ENCODE measurements around the gene TPRX1.
A peak's percentile ranks its signal among the peaks of the same experiment; 100 is the strongest.
"Not testable (repeated sequence)": the region's sequence is repeated elsewhere in the genome, so short reads cannot be mapped to it uniquely, and the experiment has no call there.

The TPRX1 gene, protein sequence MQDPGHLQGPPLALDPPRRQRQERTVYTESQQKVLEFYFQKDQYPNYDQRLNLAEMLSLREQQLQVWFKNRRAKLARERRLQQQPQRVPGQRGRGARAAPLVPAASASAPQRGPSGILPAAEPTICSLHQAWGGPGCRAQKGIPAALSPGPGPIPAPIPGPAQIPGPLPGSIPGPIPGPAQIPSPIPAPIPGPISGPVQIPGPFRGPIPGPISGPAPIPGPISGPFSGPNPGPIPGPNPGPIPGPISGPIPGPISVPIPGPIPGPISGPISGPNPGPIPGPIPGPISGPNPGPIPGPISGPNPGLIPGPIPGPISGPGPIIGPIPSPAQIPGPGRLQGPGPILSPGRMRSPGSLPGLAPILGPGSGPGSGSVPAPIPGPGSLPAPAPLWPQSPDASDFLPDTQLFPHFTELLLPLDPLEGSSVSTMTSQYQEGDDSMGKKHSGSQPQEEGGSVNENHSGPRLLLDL

DNA sequence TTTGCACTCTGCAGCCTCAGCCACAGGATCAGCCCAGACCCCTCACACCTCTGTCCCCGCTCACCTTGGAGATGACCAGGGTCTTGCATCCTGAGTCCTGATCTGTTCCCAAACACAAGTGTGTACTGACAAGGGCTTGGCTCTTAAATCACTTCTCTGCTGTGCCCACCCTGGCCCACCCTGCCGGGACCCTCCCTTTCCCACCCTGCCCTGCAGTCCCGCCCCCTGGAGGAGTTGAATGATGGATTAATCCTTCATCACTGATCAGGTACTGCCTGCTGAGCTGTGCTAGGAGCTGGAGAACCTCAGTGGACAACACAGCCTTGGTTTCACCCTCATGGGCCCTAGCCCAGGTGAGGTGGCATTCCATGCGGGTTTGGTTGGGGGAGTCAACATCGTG, at the start of gene TPRX1:
Gene TPRX1, minus strand, starts transcription at position 101 of the 400 bp plus-strand sequence. Its CDS starts 12 bp downstream, at position 89.
- not testable (repeated sequence) for DNase-seq (ENCODE audit: low read depth in 4 of 4, low spot score in 1 of 4)

DNA sequence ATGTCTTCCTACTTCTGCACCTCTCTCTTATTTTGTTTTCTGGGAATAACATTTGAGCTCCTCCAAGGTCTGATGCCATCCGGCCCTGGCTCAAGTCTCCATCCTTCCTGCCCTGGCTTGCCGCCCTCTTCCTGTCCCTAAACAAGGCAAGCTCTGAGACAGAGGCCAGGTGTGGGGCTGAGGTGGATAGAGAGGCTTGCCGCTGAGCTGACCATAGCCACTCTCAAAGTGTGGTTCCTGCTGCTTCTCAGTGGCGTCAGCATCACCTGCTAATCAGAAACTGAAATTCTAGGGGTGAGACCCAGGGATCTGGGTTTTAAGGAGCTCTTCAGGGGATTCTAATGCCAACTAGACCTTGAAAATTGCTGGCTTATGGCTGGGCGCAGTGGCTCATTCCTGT, 48.7 kb upstream of the TPRX1 start:
- no peak for DNase-seq (ENCODE audit: low read depth in 4 of 4, low spot score in 1 of 4)

DNA sequence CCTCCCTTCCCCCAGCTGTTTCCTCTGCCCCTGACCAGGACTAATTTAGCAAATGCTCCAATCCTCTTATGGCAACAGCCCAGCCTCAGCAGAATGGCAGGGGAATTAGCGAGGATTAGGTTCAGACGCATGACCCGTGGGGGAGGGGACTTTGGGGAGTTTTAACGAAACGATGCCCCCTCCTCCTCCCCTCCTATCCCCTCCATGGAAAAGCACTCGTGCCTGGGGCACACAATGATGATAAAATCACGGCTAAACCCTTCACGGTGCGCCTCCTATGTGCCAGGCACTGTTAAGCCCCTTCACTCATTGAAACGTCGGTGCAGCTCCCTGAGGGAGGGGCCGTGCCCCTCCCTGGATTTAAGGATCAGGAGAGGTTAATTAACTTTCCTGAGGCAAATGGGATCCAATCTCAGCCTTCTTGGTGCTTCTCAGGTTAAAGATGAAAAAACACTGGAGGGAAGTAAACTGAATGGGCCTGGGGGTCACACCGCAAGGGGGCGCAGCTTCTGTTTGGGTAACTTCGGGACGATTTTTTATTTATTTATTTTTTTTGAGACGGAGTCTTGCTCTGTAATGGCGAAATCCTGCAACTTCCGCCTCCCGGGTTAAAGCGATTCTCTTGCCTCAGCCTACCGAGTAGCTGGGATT, 44.6 kb upstream of the TPRX1 start:
- DNase-seq (ENCODE audit: low read depth in 4 of 4, low spot score in 1 of 4) = peak in 1 of 4 experiments; percentile 15

DNA sequence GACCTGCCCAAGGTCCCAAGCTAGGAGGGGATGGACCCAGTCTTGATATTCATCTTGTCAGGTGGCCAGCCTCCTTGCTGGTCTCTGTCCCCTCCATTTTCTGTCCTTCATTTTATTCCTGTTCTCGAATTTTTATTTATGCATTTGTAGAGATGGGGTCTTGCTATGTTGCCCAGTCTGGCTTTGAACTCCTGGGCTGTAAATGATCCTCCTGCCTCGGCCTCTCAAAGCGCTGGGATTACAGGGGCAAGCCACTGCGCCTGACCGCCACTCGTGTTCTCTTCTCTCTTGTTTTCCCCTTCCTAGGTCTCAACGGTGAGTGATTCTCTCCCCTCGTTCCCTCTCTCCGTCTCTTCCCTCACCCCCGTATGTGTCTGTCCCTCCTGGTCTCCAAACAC, 44.1 kb upstream of the TPRX1 start:
- DNase-seq (ENCODE audit: low read depth in 4 of 4, low spot score in 1 of 4) = no peak

DNA sequence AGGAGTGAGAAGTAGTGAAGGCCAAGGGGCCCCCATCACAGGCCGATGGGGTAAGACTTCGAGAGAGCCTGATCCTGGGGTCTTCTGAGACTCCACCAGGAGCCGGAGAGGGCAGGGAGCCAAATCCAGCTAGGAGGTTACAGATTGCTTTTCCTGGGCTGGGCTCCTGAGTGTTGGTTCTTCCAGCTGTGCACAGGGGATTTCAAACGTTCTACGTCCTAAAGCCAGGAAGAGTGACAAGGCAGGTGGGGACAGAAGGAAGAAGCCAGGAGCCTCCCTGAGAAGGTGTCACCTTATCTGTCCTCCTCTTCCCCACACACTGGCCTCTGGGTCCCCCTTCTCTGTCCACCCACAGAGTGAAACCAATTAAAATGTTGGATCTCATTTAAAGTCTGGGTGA, 38.6 kb upstream of the TPRX1 start:
- DNase-seq (ENCODE audit: low read depth in 4 of 4, low spot score in 1 of 4) = no peak

DNA sequence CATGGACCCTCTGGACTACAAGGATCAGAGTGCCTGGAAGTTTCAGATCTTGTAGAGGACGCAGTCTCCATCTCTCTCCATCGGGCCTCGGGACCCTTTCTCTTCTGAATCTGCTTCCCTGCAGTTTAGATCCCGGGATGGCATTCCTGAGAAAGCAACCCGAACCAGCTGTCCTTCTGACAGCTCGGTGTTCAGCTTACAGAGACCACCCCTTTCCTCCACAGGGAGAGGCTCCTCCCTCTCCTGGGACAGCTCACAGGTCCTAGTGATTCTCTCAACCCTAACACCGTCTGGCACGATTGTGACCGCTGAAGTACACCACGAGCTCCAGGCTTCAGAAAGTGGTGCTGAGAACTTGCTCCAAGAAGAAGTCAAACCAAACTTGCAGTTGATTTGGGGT, 35.6 kb upstream of the TPRX1 start:
- no peak for DNase-seq (ENCODE audit: low read depth in 4 of 4, low spot score in 1 of 4)

DNA sequence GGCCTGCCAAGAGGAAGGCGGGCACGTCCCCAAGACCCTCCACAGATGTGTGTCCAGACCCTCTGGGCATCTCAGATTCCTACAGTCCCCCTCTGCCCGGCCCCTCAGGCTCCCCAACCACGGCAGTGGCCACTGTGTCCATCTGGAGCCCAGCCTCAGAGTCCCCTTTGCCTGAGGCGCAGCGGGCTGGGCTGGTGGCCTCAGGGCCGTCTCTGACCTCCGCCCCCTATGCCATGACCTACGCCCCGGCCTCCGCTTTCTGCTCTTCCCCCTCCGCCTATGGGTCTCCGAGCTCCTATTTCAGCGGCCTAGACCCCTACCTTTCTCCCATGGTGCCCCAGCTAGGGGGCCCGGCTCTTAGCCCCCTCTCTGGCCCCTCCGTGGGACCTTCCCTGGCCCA, 35.1 kb upstream of the TPRX1 start:
- DNase-seq (ENCODE audit: low read depth in 4 of 4, low spot score in 1 of 4) = no peak

DNA sequence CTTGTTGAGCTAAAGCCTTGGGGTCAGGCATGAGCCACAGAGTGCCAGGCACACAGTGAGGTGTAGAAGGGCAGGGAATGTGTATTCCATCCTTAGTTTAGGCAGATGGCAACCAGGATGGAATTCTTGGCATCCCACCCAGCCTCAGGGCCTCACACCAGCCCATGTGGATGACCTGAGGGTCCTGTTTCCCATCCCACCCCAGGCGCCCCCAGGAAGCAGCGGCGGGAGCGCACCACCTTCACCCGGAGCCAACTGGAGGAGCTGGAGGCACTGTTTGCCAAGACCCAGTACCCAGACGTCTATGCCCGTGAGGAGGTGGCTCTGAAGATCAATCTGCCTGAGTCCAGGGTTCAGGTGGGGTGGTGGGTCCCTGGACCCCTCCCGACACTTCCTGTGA, 31.7 kb upstream of the TPRX1 start:
- no peak for DNase-seq (ENCODE audit: low read depth in 4 of 4, low spot score in 1 of 4)

DNA sequence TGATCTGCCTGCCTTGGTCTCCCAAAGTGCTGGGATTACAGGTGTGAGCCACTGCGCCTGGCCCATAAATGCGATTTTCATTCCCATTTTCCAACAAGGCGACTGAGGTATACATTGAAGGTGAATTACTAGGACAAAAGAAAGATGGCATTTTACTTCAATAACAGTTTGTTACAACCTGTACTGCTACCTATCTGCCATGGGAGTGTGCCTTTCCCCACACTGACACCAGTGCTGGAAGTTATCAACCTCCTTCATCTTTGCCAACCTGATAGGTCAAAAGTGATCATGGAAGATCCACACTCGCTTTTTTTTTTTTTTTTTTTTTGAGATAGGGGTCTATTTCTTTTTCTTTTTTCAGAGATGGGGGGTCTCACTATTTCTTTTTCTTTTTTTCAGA, 28.4 kb upstream of the TPRX1 start:
- no peak for DNase-seq (ENCODE audit: low read depth in 4 of 4, low spot score in 1 of 4)

DNA sequence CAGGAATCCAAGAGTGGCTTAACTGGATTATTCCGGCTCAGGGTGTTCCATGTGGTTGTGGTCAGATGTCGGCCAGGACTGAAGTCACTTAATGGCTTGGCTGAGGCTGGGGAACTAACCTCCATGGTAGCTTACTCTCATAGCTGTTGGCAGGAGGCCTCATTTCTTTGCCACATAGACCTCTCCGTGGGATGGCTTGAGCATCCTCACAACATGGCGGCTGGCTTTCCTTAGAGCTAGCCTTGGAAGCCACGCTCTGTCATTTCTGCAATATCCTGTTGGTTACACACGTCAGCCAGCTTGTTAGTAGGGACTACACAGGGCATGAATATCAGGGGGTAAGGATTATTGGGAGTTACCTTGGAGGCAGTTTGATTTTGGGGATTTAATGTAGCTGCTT, 22.4 kb upstream of the TPRX1 start:
- no peak for DNase-seq (ENCODE audit: low read depth in 4 of 4, low spot score in 1 of 4)

DNA sequence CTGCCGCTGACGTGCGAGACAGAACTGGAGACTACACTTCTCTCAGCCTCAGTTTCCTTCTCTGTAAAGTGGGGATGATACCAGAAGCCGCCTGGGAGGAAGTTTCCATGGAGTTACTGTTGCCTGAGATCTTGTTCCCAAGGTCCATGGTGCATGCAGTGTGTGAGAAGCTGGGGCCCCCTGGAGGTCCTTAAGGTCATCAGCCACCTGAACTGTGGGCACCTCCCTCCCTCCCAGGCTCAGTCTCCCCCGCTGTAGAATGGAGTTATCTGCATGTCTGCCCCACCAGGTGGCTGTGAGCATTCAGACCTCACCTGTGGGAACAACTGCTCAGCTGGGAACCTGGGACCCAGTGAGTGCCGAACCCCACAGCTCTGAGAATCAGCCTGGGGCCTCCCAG, 20.0 kb upstream of the TPRX1 start:
- no peak for DNase-seq (ENCODE audit: low read depth in 4 of 4, low spot score in 1 of 4)

DNA sequence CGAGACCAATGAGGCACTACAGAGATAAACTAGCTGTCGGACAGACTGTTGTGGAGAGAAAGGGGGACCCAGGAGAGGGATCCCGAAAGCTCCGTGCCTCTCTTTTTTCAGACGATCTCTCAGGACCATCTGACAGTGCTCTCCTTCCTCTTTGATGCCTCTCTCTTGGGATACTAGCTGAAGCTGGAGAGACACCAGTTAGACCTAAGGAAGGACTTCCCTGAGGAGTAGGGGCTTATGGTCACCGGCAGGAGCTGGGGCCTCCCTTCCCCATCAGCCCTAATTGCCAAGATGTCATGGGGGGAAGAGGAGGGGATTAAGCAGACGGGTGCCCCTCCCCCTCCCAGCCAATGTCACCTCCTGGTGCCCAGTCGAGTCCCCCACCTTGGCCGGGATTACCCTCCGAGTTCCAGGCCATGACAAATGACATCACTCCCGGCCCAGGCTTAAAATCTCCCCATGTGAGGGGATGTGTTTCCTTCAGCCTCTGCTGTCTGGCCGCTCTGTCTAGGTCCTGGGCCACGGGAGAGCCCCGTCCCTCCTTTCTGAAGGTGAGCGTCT, 17.2 kb upstream of the TPRX1 start, which contains the start of gene CRX:
Gene CRX, plus strand, starts transcription at position 478 of the 561 bp plus-strand sequence. CDS start 12,507 bp downstream, outside the sequence.
- DNase-seq (ENCODE audit: low read depth in 4 of 4, low spot score in 1 of 4) = no peak

DNA sequence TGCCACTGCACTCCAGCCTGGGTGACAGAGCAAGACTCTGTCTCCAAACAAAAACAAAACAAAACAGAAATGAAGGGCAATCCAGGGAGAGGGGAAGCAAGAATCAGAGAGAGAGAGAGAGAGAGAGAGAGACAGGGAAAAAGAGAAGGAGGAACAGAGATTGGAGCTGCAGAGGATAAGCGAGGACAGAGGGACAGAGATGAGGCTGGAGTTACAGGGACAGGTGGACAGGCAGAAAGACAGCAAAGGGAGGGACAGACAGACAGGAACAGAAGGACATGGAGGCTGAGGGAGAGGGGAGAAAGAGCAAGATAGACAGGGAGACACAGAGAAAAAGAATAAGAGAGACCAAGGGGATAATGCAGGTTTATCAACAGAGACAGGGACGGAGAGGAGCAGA, 16.1 kb upstream of the TPRX1 start:
- DNase-seq (ENCODE audit: low read depth in 4 of 4, low spot score in 1 of 4) = no peak

DNA sequence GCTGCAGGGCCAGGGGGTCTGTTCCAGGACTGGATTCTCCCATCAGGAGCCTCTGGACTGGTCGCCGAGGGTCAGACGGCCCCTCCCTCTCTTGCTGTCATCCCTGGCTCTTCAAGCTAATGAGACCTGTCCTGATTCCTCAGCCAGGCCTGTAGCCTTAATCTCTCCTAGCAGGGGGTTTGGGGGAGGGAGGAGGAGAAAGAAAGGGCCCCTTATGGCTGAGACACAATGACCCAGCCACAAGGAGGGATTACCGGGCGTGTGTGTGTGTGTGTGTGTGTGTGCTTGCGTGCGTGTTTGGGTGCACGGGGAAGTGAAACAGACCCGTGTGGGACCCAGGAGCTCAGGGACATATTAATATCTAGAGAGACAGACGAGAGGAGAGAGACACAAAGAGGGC, 15.5 kb upstream of the TPRX1 start:
- DNase-seq (ENCODE audit: low read depth in 4 of 4, low spot score in 1 of 4) = no peak

DNA sequence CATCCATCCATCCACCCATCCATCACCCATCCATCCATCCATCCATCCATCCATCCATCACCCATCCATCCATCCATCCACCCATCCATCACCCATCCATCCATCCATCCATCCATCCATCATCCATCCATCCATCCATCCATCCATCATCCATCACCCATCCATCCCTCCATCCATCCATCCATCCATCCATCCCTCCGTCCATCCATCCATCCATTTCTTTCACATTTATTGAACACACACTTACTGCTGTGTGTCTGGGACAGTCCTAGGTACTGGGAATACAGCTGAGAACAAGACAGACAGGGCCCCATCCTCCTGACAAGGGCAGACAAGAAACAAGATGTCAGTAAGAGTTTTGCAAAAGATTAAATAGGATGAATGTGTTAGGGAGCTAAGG, 13.9 kb upstream of the TPRX1 start:
- DNase-seq (ENCODE audit: low read depth in 4 of 4, low spot score in 1 of 4) = not testable (repeated sequence)

DNA sequence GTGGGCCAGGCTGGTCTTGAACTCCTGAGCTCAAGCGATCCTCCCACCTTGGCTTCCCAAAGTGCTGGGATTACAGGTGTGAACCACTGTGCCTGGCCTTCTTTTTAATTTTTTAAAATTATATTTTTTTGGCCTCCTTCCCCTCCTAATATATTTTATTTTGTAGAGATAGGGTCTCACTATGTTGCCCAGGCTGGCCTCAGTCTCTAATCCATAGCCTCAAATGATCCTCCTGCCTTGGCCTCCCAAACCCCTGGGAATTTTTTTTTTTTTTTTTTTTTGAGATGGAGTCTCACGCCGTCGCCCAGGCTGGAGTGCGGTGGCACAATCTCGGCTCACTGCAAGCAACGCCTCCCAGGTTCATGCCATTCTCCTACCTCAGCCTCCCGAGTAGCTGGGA, 11.9 kb upstream of the TPRX1 start:
- not testable (repeated sequence) for DNase-seq (ENCODE audit: low read depth in 4 of 4, low spot score in 1 of 4)

DNA sequence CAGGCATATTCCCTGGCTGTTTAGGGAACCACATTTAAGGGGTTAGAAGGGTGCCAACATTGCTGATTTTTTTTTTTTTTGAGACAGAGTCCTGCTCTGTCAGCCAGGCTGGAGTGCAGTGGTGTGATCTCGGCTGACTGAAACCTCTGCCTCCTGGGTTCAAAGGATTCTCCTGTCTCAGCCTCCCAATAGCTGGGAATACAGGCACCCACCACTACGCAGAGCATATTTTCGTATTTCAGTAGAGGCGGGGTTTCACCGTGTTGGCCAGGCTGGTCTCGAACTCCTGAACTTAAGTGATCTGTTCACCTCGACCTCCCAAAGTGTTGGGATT, 9.6 kb upstream of the TPRX1 start:
- no peak for DNase-seq (ENCODE audit: low read depth in 4 of 4, low spot score in 1 of 4)

DNA sequence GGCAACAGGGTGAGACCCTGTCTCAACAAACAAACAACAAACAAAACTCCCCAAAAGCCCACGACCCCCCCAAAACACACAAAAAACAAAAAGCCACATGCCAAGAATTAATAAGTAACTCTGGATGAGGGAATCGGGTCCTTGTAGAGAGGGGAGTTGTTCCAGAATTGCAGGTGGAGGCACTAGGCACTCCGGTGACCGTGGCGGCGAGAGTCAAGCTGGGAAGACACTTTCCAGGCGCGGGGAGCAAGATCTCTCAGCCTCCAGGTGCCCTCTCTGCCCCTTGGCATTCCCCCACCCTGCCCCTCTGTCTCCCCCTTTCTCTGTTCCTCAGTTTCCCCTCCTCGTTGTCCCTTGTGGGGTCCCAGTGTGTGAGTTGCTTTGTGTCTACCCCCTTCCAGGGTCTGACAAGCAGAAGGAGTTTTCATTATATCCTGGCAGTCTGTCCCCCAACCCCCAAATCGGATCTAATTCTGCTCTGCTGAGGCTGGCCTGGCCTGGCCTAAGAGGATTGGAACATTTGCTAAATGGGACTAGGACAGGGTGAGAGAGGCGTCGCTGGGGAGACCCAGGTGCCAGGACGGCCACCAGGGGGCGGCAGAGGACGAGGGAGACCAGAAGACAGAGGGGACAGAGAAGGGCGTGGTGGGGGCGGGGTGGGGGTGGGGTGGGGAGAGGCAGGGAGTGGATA, 9.1 kb upstream of the TPRX1 start:
- peak; percentile 69 to 82 (median 70) for DNase-seq (ENCODE audit: low read depth in 4 of 4, low spot score in 1 of 4)

DNA sequence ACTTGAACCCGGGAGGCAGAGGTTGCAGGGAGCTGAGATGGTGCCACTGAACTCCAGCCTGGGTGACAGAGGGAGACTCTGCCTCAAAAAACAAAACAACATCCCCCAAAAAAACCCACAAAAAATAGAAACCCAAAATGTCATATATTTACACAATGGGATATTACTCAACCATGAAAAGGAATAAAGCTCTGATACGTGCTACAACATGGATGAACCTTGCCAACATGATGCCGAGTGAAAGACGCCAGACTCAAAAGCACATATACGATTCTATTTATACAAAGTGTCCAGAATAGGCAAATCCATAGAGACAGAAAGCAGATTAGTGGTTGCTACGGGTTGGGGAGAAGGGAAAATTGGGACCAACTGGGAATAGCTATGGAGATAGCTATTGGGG, 2.1 kb upstream of the TPRX1 start:
- no peak for DNase-seq (ENCODE audit: low read depth in 4 of 4, low spot score in 1 of 4)

DNA sequence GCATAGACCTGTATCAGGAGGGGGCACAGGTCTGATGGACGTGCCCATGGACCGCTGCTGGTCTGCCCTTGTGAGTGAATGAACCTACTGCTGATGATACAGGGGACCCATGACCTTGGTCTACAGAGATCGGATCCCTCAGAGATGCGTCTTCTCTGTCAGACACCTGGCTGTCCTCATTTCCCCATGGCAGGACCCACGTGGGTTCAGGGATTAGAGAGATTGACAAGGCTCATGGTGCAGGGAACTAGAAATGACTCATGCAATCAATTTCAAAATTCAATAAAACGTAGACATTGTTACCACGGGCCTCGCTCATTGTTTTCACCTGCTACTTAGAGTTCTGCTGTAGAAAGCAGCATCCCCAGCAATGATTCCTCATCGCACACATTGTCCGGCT, 962 bp upstream of the TPRX1 start:
- DNase-seq (ENCODE audit: low read depth in 4 of 4, low spot score in 1 of 4) = no peak

DNA sequence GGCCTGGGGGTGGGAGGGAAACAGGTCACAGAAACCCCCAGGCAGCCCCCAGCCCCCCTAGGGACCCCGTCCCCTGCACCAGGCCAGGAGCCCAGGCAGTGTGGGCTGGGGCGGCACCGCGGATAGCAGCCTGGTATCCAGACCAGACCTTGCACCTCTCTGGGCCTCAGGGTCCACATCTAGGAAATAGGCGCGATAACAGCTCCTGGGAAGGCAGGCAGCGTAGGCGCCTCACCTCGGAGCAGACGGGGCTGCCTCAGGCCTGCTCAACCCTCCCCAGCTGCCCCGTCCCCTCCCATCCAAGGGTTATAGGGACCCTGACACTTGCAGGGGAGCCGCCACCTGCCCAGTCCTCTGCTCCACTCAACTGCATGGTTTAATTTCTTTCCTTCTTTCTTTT, 680 bp downstream of the TPRX1 start:
- DNase-seq (ENCODE audit: low read depth in 4 of 4, low spot score in 1 of 4) = not testable (repeated sequence)

DNA sequence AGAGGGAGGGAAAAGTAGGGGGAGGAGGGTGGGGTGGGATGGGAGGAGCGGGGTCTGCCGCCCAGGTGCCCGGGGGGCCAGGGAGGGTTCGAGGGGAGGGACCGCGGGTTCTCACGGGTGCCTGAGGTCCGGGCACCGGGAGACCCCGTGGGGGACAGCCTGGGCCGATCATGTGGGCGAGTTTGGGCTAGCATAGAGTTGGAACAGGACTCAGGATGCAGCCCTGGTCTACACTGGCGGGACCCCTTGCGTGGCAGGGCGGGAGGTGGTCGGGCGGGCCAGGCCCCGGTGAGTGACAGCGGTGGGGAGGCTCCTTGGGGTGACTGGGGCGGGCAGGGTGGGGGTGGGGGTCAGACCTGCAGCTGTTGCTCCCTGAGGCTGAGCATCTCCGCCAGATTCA, 1.2 kb downstream of the TPRX1 start:
- not testable (repeated sequence) for DNase-seq (ENCODE audit: low read depth in 4 of 4, low spot score in 1 of 4)

Measured in stimulated activated CD4-positive, alpha-beta T cell treated with anti-CD3 and anti-CD28 coated beads, Interleukin-1b, Interleukin-23, amount 100 ng/mL, for 24 hours (primary cell).